HepG2 (cell line): ENCODE results near the gene OMA1.

ENCODE experiments used
- BHLHE40 ChIP-seq: IDR thresholded peaks from 2 replicates; pipeline ENCODE4 v1.6.1; 2011; ENCODE audit warnings: low read length, improper control_type of control experiment
- RXRA ChIP-seq: sonication (generic); formaldehyde crosslinking; IDR thresholded peaks from 2 replicates; pipeline ENCODE4 v1.5.1; 2020; ENCODE audit warnings: missing genetic modification reagents
- SOX5 ChIP-seq: IDR thresholded peaks from 2 replicates; pipeline ENCODE4 v1.6.1; 2016; ENCODE audit warnings: borderline replicate concordance
- TAF1 ChIP-seq: sonication (generic); formaldehyde crosslinking; IDR thresholded peaks from 2 replicates; pipeline ENCODE4 v1.4.0; 2020; ENCODE audit warnings: missing genetic modification reagents
- TARDBP ChIP-seq: sonication (generic); formaldehyde crosslinking; IDR thresholded peaks from 2 replicates; pipeline ENCODE4 v1.8.0; 2022; ENCODE audit warnings: mild to moderate bottlenecking, missing genetic modification reagents
- U2AF1 ChIP-seq: fragments of 200-400 bp; formaldehyde crosslinking; optimal IDR thresholded peaks from 2 replicates; pipeline ENCODE3; 2017; ENCODE audit warnings: mild to moderate bottlenecking, low read depth, low read length
- ZFP36 ChIP-seq: fragments of 150-350 bp; IDR thresholded peaks from 2 replicates; pipeline ENCODE4 v1.6.1; 2018; ENCODE audit warnings: borderline replicate concordance, low read length, low read depth; ENCODE audit not compliant: partially characterized antibody
- ZMYM2 ChIP-seq: sonication (generic); formaldehyde crosslinking; IDR thresholded peaks from 2 replicates; pipeline ENCODE4 v1.8.0; 2022; ENCODE audit warnings: mild to moderate bottlenecking, missing genetic modification reagents
- ZNF530 ChIP-seq: sonication (generic); formaldehyde crosslinking; IDR thresholded peaks from 2 replicates; pipeline ENCODE4 v1.5.0; 2020; ENCODE audit warnings: low read depth, mild to moderate bottlenecking, missing genetic modification reagents
- TF ChIP-seq, protein P1 (sequence below): sonication (generic); formaldehyde crosslinking; IDR thresholded peaks from 2 replicates; pipeline ENCODE4 v1.5.0; 2020; ENCODE audit warnings: mild to moderate bottlenecking, missing genetic modification reagents, moderate library complexity
- TF ChIP-seq, protein P2 (sequence below): IDR thresholded peaks from 2 replicates; pipeline ENCODE4 v1.6.1; 2016; ENCODE audit warnings: missing genetic modification reagents, missing compliant biosample characterization

DNA sequence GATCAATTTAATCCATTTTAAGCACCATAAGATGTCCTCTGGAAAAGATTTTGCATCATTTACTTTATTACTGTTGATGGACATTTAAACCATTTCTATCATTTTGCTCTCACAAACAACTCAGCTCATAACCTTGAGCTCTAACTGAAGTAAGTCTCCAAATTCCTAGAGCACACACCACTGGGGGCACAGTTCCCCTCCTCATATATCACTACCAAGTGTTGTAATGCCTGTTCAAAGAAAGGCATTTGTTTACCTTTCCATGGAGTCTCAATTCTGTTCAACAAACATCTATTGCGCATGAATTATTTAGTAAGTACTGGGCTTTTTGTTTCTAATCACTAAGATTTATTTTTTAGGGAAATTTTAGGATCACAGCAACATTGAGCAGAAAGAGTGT, 8.9 kb upstream of the OMA1 start:
- TF ChIP-seq TAF1 (CRISPR knock-in tag) (no peak), ZMYM2 (CRISPR knock-in tag) (no peak), TARDBP (CRISPR knock-in tag) (no peak), ZNF530 (CRISPR knock-in tag) (no peak), U2AF1 (no peak), SOX5 (no peak), RXRA (CRISPR knock-in tag) (no peak), ZFP36 (no peak), BHLHE40 (no peak)
- TF ChIP-seq, protein P1, sequence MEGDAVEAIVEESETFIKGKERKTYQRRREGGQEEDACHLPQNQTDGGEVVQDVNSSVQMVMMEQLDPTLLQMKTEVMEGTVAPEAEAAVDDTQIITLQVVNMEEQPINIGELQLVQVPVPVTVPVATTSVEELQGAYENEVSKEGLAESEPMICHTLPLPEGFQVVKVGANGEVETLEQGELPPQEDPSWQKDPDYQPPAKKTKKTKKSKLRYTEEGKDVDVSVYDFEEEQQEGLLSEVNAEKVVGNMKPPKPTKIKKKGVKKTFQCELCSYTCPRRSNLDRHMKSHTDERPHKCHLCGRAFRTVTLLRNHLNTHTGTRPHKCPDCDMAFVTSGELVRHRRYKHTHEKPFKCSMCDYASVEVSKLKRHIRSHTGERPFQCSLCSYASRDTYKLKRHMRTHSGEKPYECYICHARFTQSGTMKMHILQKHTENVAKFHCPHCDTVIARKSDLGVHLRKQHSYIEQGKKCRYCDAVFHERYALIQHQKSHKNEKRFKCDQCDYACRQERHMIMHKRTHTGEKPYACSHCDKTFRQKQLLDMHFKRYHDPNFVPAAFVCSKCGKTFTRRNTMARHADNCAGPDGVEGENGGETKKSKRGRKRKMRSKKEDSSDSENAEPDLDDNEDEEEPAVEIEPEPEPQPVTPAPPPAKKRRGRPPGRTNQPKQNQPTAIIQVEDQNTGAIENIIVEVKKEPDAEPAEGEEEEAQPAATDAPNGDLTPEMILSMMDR (CRISPR knock-in tag), result no peak
- TF ChIP-seq, protein P2, sequence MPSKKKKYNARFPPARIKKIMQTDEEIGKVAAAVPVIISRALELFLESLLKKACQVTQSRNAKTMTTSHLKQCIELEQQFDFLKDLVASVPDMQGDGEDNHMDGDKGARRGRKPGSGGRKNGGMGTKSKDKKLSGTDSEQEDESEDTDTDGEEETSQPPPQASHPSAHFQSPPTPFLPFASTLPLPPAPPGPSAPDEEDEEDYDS (CRISPR knock-in tag), result no peak
